K562 (cell line): ENCODE measurements around the gene FAM136A. TPM values are rescaled to one million over a fixed set of nuclear protein-coding genes. Genes with fewer than 3 reads are reported as not detected.

ENCODE experiments used
- ARID4B ChIP-seq: sonication (generic); formaldehyde crosslinking; IDR thresholded peaks from 2 replicates; pipeline ENCODE4 v1.8.0; 2022; ENCODE audit warnings: mild to moderate bottlenecking, missing genetic modification reagents
- GTF2A2 ChIP-seq: IDR thresholded peaks from 2 replicates; pipeline ENCODE4 v1.6.1; 2016; ENCODE audit warnings: mild to moderate bottlenecking, missing genetic modification characterization, missing compliant biosample characterization
- IRF9 ChIP-seq: fragments of 450-650 bp; IDR thresholded peaks from 2 replicates; pipeline ENCODE4 v1.6.1; 2016; ENCODE audit warnings: missing biosample characterization, missing genetic modification characterization
- SETDB1 ChIP-seq: IDR thresholded peaks from one replicate; pipeline ENCODE4 v1.6.1; 2012; ENCODE audit warnings: low read length, control low read depth, inconsistent platforms
- ZNF592 ChIP-seq: fragments of 450-650 bp; IDR thresholded peaks from 2 replicates; pipeline ENCODE4 v1.6.1; 2017; ENCODE audit warnings: antibody characterized with exemption, mild to moderate bottlenecking
- polyA plus RNA-seq, 8 experiments: library from polyadenylated mRNA; depleted of rRNA in 4 of 8; stranded (reverse) in 5 of 8; unstranded in 3 of 8; fragments of >200 nt; fragmentation: Nextera tagmentation in 2 of 8; fragmentation: Illumina TruSeq in 1 of 8; extraction: Ambion mirVana in 2 of 8; extraction: Trizol in 1 of 8; gene quantifications; 2 replicates each; pipeline versions ENCODE4 v1.2.1 to v1.2.3, GENCODE V29; 2011 to 2014; ENCODE audit warnings: inconsistent platforms in 1 of 8, missing spikeins in 1 of 8
- total RNA-seq, 7 experiments: library from RNA; depleted of rRNA in 6 of 7; stranded (reverse); fragments of >200 nt in 6 of 7; fragmentation: Illumina TruSeq in 2 of 7; extraction: Trizol in 2 of 7; gene quantifications; 2 replicates each; pipeline versions ENCODE4 v1.2.1 to v1.2.3, GENCODE V29; 2011 to 2021; ENCODE audit warnings: low replicate concordance in 1 of 7
- TF ChIP-seq, protein P1 (sequence below): fragments of 450-650 bp; IDR thresholded peaks from 2 replicates; pipeline ENCODE4 v1.6.1; 2018; ENCODE audit not compliant: partially characterized antibody
- TF ChIP-seq, protein P2 (sequence below): sonication (generic); formaldehyde crosslinking; IDR thresholded peaks from 2 replicates; pipeline ENCODE4 v1.8.0; 2022; ENCODE audit warnings: mild to moderate bottlenecking, missing genetic modification reagents, borderline replicate concordance
- TF ChIP-seq, protein P3 (sequence below): fragments of 450-650 bp; IDR thresholded peaks from 2 replicates; pipeline ENCODE4 v1.6.1; 2016; ENCODE audit warnings: antibody characterized with exemption

The FAM136A gene
- total and polyA plus RNA-seq, 9 of the 15 experiments (the other 6 are each of a cell fraction or from before 2014, with no cell fraction given): 89.0 to 151 (median 104) TPM

DNA sequence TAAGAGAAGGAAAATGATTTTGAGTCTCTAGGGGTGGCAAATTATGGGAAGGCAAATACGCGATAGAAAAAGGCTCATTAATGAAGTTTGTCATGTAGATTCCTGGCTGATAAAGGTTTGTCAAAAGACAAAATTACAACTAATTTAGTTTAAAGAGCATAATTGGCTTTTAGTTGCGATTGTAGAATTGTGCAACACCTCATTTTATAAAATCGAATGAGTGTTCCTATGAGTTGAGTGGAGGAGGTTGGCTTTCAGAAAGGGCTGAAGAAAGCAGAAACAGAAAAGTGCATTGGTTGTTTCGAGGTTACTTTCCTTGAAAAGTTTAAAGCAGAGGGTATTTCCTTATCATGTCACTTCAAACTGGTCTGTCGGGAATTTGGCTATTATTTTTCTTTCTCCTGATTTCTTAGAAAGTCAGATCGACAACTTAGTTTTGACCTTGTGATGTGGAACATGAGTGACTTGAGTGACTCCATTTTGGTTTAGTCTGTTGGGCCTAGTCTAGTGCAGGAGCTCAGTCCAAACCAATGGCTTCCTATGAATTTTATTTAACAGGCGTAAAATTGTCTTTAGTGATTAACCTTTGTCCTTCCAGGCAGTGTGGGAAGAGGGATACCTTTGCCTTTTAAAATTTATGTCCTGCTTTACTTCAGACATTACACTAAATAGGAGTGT is 46.1 kb downstream of the FAM136A start (continued):
- TF ChIP-seq, protein P1, sequence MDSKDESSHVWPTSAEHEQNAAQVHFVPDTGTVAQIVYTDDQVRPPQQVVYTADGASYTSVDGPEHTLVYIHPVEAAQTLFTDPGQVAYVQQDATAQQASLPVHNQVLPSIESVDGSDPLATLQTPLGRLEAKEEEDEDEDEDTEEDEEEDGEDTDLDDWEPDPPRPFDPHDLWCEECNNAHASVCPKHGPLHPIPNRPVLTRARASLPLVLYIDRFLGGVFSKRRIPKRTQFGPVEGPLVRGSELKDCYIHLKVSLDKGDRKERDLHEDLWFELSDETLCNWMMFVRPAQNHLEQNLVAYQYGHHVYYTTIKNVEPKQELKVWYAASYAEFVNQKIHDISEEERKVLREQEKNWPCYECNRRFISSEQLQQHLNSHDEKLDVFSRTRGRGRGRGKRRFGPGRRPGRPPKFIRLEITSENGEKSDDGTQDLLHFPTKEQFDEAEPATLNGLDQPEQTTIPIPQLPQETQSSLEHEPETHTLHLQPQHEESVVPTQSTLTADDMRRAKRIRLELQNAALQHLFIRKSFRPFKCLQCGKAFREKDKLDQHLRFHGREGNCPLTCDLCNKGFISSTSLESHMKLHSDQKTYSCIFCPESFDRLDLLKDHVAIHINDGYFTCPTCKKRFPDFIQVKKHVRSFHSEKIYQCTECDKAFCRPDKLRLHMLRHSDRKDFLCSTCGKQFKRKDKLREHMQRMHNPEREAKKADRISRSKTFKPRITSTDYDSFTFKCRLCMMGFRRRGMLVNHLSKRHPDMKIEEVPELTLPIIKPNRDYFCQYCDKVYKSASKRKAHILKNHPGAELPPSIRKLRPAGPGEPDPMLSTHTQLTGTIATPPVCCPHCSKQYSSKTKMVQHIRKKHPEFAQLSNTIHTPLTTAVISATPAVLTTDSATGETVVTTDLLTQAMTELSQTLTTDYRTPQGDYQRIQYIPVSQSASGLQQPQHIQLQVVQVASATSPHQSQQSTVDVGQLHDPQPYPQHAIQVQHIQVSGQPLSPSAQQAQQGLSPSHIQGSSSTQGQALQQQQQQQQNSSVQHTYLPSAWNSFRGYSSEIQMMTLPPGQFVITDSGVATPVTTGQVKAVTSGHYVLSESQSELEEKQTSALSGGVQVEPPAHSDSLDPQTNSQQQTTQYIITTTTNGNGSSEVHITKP: peak; percentile 55
- TF ChIP-seq, protein P2, sequence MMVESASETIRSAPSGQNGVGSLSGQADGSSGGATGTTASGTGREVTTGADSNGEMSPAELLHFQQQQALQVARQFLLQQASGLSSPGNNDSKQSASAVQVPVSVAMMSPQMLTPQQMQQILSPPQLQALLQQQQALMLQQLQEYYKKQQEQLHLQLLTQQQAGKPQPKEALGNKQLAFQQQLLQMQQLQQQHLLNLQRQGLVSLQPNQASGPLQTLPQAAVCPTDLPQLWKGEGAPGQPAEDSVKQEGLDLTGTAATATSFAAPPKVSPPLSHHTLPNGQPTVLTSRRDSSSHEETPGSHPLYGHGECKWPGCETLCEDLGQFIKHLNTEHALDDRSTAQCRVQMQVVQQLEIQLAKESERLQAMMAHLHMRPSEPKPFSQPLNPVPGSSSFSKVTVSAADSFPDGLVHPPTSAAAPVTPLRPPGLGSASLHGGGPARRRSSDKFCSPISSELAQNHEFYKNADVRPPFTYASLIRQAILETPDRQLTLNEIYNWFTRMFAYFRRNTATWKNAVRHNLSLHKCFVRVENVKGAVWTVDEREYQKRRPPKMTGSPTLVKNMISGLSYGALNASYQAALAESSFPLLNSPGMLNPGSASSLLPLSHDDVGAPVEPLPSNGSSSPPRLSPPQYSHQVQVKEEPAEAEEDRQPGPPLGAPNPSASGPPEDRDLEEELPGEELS (CRISPR knock-in tag): no peak
- TF ChIP-seq GTF2A2 (tag) (0 out of 2 replicates have a peak, but pooled peaks have one; percentile 55), IRF9 (tag) (no peak), ZNF592 (peak; percentile 98), SETDB1 (no peak), ARID4B (CRISPR knock-in tag) (no peak)
- TF ChIP-seq, protein P3, sequence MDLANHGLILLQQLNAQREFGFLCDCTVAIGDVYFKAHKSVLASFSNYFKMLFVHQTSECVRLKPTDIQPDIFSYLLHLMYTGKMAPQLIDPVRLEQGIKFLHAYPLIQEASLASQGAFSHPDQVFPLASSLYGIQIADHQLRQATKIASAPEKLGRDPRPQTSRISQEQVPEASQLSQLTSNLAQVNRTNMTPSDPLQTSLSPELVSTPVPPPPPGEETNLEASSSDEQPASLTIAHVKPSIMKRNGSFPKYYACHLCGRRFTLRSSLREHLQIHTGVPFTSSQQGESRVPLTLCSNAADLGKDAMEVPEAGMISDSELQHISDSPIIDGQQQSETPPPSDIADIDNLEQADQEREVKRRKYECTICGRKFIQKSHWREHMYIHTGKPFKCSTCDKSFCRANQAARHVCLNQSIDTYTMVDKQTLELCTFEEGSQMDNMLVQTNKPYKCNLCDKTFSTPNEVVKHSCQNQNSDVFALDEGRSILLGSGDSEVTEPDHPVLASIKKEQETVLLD: no peak
